Cardiac fibroblast (primary cell): Measurements from ENCODE around the gene HSPB9.
A peak's percentile ranks its signal among the peaks of the same experiment; 100 is the strongest.

ENCODE experiments used
- DNase-seq, 2 donors: peaks; one replicate each; pipeline versions ENCODE4 v3.0.0 to v3.0.0-alpha.2; 2010; ENCODE audit warnings: low read depth in 2 of 2
- H3K4me3 ChIP-seq, 2 donors: replicated peaks in 1 of 2; 1 replicate in 1 of 2; 2 replicates in 1 of 2; pipeline ENCODE4 v1.5.1; 2011; ENCODE audit warnings: low read depth in 2 of 2, low read length in 2 of 2, mild to moderate bottlenecking in 2 of 2, moderate library complexity in 1 of 2
- TF ChIP-seq, protein P1 (sequence below): IDR thresholded peaks from one replicate; pipeline ENCODE4 v1.5.1; 2011; ENCODE audit warnings: low read depth, mild to moderate bottlenecking, low read length, inconsistent platforms

Gene HSPB9

DNA sequence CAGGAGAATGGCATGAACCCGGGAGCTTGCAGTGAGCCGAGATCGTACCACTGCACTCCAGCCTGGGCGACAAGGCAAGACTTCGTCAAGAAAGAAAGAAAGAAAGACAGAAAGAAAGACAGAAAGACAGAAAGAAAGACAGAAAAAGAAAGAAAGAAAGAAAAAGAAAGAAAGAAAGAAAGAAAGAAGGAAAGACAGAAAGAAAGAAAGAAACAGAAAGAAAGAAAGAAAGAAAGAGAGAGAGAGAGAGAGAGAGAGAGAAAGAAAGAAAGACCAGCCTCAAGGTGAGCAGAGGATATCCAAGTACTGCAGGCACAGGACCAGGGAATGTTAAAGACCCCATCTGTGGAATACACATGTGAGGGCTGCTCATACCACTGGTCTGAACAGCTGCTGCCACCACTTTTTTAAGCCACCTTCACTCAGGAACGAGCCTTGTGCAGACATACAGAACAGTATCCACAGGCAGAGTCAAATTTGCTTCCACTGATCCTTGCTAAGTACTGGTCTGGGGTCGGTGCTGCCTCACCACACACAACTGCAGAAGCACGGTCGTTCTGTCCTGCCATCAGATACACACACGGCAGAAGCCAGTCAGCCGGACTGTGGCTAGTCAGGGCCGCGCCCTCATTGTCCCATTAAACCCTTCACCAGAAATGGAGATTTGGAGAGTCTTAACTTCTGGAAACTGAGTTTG is 24.5 kb downstream of the HSPB9 start:
- no peak for DNase-seq
- TF ChIP-seq, protein P1, sequence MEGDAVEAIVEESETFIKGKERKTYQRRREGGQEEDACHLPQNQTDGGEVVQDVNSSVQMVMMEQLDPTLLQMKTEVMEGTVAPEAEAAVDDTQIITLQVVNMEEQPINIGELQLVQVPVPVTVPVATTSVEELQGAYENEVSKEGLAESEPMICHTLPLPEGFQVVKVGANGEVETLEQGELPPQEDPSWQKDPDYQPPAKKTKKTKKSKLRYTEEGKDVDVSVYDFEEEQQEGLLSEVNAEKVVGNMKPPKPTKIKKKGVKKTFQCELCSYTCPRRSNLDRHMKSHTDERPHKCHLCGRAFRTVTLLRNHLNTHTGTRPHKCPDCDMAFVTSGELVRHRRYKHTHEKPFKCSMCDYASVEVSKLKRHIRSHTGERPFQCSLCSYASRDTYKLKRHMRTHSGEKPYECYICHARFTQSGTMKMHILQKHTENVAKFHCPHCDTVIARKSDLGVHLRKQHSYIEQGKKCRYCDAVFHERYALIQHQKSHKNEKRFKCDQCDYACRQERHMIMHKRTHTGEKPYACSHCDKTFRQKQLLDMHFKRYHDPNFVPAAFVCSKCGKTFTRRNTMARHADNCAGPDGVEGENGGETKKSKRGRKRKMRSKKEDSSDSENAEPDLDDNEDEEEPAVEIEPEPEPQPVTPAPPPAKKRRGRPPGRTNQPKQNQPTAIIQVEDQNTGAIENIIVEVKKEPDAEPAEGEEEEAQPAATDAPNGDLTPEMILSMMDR, result no peak
- no peak overlapping the region for H3K4me3 ChIP-seq

- H3K4me3 ChIP-seq, result peak overlapping the region; percentile 78 to 98
- DNase-seq, result peak; percentile 42 to 43
- TF ChIP-seq, protein P1, result no peak
Observed at GRCh38 chr17:42153919-42154742, 31.5 kb downstream of the HSPB9 start.

GRCh38 chr17:42155614-42156045 is 33.0 kb downstream of the HSPB9 start:
- TF ChIP-seq, protein P1, result no peak
- H3K4me3 ChIP-seq, result peak overlapping the region; percentile 46 to 54
- no peak for DNase-seq

DNA sequence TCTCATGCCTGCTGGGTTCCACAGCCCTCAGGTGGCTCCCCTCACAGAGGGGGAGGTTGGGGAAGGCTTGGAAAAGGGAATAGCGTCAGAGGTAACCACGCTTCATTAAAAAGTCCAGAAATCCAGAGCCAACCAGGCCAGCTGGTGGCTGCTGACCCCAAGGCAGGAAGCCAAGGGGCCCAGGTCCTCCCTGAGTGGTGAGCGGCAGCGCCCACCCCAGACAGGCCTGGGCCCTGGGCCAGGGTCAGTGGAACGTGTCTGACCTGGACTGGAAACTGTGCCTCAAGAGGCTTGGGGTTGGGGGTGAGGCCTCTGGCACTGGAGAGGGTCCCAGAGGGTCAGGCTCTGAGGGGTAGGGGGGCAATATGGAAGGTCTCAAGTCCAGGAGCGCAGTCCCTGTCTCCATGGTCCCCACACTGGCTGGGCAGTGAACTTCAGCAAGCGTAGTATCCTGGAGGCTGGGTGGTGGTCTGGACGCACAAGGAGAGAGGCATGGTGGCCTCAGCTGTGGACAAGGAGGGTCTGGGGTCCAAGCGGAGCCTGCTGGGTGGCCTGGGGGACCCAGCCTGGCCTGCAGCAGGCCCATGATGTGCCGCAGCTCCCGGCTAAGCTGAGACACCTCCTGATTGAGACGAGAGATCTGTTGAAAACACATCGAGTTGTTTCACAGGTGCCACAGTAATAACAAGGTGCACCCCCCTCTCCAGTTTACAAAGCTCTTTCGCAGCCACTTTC is 37.4 kb downstream of the HSPB9 start:
- TF ChIP-seq, protein P1, result no peak
- DNase-seq, result no peak
- H3K4me3 ChIP-seq, result no peak overlapping the region

DNA sequence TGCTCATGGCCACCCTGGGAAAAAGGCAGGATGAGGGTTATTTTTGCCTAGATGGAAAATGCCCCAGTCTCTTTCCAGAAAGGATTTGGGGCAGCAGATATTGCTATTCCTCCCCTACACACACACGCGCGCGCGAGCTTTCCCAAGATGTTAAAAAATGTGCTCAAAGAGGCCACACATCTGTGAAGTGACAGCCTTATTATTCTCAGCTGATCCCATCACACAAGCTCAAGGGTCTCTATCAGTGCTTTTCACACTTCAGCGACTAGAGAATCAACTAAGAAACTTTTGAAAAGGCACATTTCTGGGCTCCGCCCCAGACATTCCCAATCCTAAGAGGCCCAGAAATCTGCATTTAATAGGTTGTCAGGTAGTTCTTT is 37.9 kb downstream of the HSPB9 start:
- DNase-seq, result no peak
- TF ChIP-seq, protein P1, result no peak
- H3K4me3 ChIP-seq, result no peak overlapping the region

- no peak for DNase-seq
- H3K4me3 ChIP-seq, result no peak overlapping the region
- TF ChIP-seq, protein P1, result peak; percentile 47
Observed at GRCh38 chr17:42163113-42163512, 40.5 kb downstream of the HSPB9 start.
